GM12878 (cell line): ENCODE data around the gene CHST2. TPM values are rescaled to one million over a fixed set of nuclear protein-coding genes. Genes with fewer than 3 reads are reported as not detected.

Source experiments
- ATF7 ChIP-seq: fragments of 450-650 bp; IDR thresholded peaks from 2 replicates; pipeline ENCODE4 v1.6.1; 2016; ENCODE audit warnings: low read depth, mild to moderate bottlenecking
- CBX3 ChIP-seq: fragments of 200-600 bp; sonication (generic); IDR thresholded peaks from 2 replicates; pipeline ENCODE4 v1.6.1; 2016; ENCODE audit warnings: low read depth, borderline replicate concordance
- CEBPB ChIP-seq, 2 experiments: fragments of 150-350 bp in 1 of 2; IDR thresholded peaks; 2 replicates each; pipeline ENCODE4 v1.6.1; 2012 to 2014; ENCODE audit warnings: low read depth in 2 of 2, low read length in 2 of 2, borderline replicate concordance in 1 of 2, inconsistent platforms in 1 of 2
- CHD1 ChIP-seq: IDR thresholded peaks from 2 replicates; pipeline ENCODE4 v1.6.1; 2012; ENCODE audit warnings: low read depth, low read length, improper control_type of control experiment
- CREB1 ChIP-seq: IDR thresholded peaks from 2 replicates; pipeline ENCODE4 v1.6.1; 2012; ENCODE audit warnings: low read depth, mild to moderate bottlenecking, inconsistent platforms
- ESRRA ChIP-seq: IDR thresholded peaks from 2 replicates; pipeline ENCODE4 v1.6.1; 2012; ENCODE audit warnings: mild to moderate bottlenecking, low read length, improper control_type of control experiment
- HCFC1 ChIP-seq: fragments of 150-350 bp; IDR thresholded peaks from 2 replicates; pipeline ENCODE4 v1.6.1; 2014; ENCODE audit warnings: low read length
- HDAC2 ChIP-seq: fragments of 200-600 bp; sonication (generic); IDR thresholded peaks from 2 replicates; pipeline ENCODE4 v1.6.1; 2017
- HDGF ChIP-seq: fragments of 450-650 bp; IDR thresholded peaks from 2 replicates; pipeline ENCODE4 v1.6.1; 2016; ENCODE audit warnings: antibody characterized with exemption
- IKZF1 ChIP-seq: fragments of 450-650 bp; conservative IDR thresholded peaks from 2 replicates; pipeline ENCODE4 v1.6.1; 2017; ENCODE audit warnings: antibody characterized with exemption, mild to moderate bottlenecking
- JUNB ChIP-seq: IDR thresholded peaks from 2 replicates; pipeline ENCODE4 v1.6.1; 2016; ENCODE audit warnings: antibody characterized with exemption, mild to moderate bottlenecking
- LARP7 ChIP-seq: fragments of 450-650 bp; IDR thresholded peaks from 2 replicates; pipeline ENCODE4 v1.6.1; 2017; ENCODE audit warnings: mild to moderate bottlenecking
- MEF2B ChIP-seq: fragments of 450-650 bp; IDR thresholded peaks from 2 replicates; pipeline ENCODE4 v1.6.1; 2018; ENCODE audit warnings: mild to moderate bottlenecking, moderate library complexity; ENCODE audit not compliant: partially characterized antibody, poor library complexity, severe bottlenecking
- NFIC ChIP-seq: IDR thresholded peaks from 2 replicates; pipeline ENCODE4 v1.6.1; 2012; ENCODE audit warnings: low read depth, mild to moderate bottlenecking, inconsistent platforms, low read length, moderate library complexity
- NFYA ChIP-seq: IDR thresholded peaks from 2 replicates; pipeline ENCODE4 v1.6.1; 2011; ENCODE audit warnings: low read depth, mild to moderate bottlenecking, low read length, improper control_type of control experiment, borderline replicate concordance
- NR2C2 ChIP-seq: IDR thresholded peaks from 2 replicates; pipeline ENCODE4 v1.6.1; 2011; ENCODE audit warnings: borderline replicate concordance, low read depth; ENCODE audit not compliant: control insufficient read depth, insufficient read length
- NR2F1 ChIP-seq: fragments of 450-650 bp; conservative IDR thresholded peaks from 2 replicates; pipeline ENCODE4 v1.6.1; 2017; ENCODE audit warnings: mild to moderate bottlenecking
- POLR2AphosphoS2 ChIP-seq: IDR thresholded peaks from 2 replicates; pipeline ENCODE4 v1.6.1; 2011; ENCODE audit warnings: low read depth, mild to moderate bottlenecking, low read length, improper control_type of control experiment, moderate library complexity
- RB1 ChIP-seq: fragments of 450-650 bp; formaldehyde crosslinking; IDR thresholded peaks from 2 replicates; pipeline ENCODE4 v1.6.1; 2017; ENCODE audit warnings: mild to moderate bottlenecking, borderline replicate concordance
- RCOR1 ChIP-seq: conservative IDR thresholded peaks from 2 replicates; pipeline ENCODE4 v1.6.1; 2012; ENCODE audit warnings: low read depth, low read length, improper control_type of control experiment
- SMC3 ChIP-seq: IDR thresholded peaks from 2 replicates; pipeline ENCODE4 v1.6.1; 2011; ENCODE audit warnings: low read length, improper control_type of control experiment, borderline replicate concordance
- SREBF1 ChIP-seq: IDR thresholded peaks from 2 replicates; pipeline ENCODE4 v1.6.1; 2012; ENCODE audit warnings: mild to moderate bottlenecking, low read length
- SREBF2 ChIP-seq: IDR thresholded peaks from 2 replicates; pipeline ENCODE4 v1.6.1; 2012; ENCODE audit warnings: mild to moderate bottlenecking, low read length
- SRF ChIP-seq, 2 experiments: IDR thresholded peaks; 2 replicates each; pipeline ENCODE4 v1.6.1; 2011; ENCODE audit warnings: low read depth in 2 of 2, low read length in 2 of 2, mild to moderate bottlenecking in 1 of 2, moderate library complexity in 1 of 2
- SUPT20H ChIP-seq: IDR thresholded peaks from 2 replicates; pipeline ENCODE4 v1.6.1; 2011; ENCODE audit warnings: low read depth, mild to moderate bottlenecking, low read length, moderate library complexity, borderline replicate concordance; ENCODE audit not compliant: control insufficient read depth
- ZBTB33 ChIP-seq: fragments of 450-650 bp; IDR thresholded peaks from 2 replicates; pipeline ENCODE4 v1.6.1; 2017; ENCODE audit warnings: mild to moderate bottlenecking
- ZNF274 ChIP-seq: IDR thresholded peaks from one replicate; pipeline ENCODE4 v1.8.0; 2011; ENCODE audit not compliant: insufficient read length, insufficient read depth
- ZNF384 ChIP-seq: IDR thresholded peaks from 2 replicates; pipeline ENCODE4 v1.6.1; 2012; ENCODE audit warnings: low read depth, mild to moderate bottlenecking, low read length, improper control_type of control experiment, borderline replicate concordance
- polyA plus RNA-seq, 11 experiments: library from polyadenylated mRNA; depleted of rRNA in 4 of 11; unstranded in 6 of 11; stranded (reverse) in 5 of 11; fragments of >200 nt; fragmentation: Nextera tagmentation in 4 of 11; fragmentation: Illumina TruSeq in 1 of 11; extraction: Ambion mirVana in 4 of 11; extraction: Trizol in 1 of 11; gene quantifications; 1 replicate in 1 of 11; 2 replicates in 10 of 11; pipeline versions ENCODE4 v1.2.1 to v1.2.3, GENCODE V29; 2011 to 2016; ENCODE audit warnings: inconsistent platforms in 2 of 11, missing spikeins in 2 of 11, low read depth in 1 of 11
- total RNA-seq, 4 experiments: library from RNA; depleted of rRNA in 3 of 4; stranded (reverse); fragments of >200 nt in 3 of 4; fragmentation: Illumina TruSeq in 1 of 4; extraction: Trizol in 1 of 4; gene quantifications; 2 replicates each; pipeline versions ENCODE4 v1.2.1 to v1.2.3, GENCODE V29; 2013 to 2021
- TF ChIP-seq, protein P1 (sequence below): fragments of 450-650 bp; IDR thresholded peaks from 2 replicates; pipeline ENCODE4 v1.6.1; 2018; ENCODE audit warnings: borderline replicate concordance, mild to moderate bottlenecking; ENCODE audit not compliant: partially characterized antibody

CHST2 gene
- total and polyA plus RNA-seq, 10 of the 15 experiments (the other 5 are each of a cell fraction or from before 2014, with no cell fraction given): 1.6 to 37.2 (median 8.8) TPM

- TF ChIP-seq CBX3 (no peak), SMC3 (peak; percentile 4; the same call in 1 of the 2 replicates), SUPT20H (no peak), SRF (IDR thresholded peaks at IDR 0.05; ENCODE audit: low read depth in 2 of 2, low read length in 2 of 2) (no peak), CREB1 (peak; percentile 92), NR2C2 (no peak), JUNB (peak; percentile 95), POLR2AphosphoS2 (no peak), LARP7 (no peak), CHD1 (no peak; the same call in 1 of the 2 replicates), NFIC (peak; percentile 97), NFYA (no peak), ZNF274 (no peak), ESRRA (no peak), ATF7 (peak; percentile 87), CEBPB (IDR thresholded peaks at IDR 0.05; ENCODE audit: borderline replicate concordance in 1 of 2, low read depth in 2 of 2, low read length in 2 of 2) (no peak), IKZF1 (peak; percentile 69; the same call in 1 of the 2 replicates), HCFC1 (no peak), HDGF (no peak), RCOR1 (no peak), SREBF2 (no peak), ZBTB33 (no peak), MEF2B (peak; percentile 81), HDAC2 (no peak), NR2F1 (no peak; the same call in 1 of the 2 replicates), SREBF1 (no peak), ZNF384 (peak; percentile 43; the same call in 1 of the 2 replicates), RB1 (no peak)
- TF ChIP-seq, protein P1, sequence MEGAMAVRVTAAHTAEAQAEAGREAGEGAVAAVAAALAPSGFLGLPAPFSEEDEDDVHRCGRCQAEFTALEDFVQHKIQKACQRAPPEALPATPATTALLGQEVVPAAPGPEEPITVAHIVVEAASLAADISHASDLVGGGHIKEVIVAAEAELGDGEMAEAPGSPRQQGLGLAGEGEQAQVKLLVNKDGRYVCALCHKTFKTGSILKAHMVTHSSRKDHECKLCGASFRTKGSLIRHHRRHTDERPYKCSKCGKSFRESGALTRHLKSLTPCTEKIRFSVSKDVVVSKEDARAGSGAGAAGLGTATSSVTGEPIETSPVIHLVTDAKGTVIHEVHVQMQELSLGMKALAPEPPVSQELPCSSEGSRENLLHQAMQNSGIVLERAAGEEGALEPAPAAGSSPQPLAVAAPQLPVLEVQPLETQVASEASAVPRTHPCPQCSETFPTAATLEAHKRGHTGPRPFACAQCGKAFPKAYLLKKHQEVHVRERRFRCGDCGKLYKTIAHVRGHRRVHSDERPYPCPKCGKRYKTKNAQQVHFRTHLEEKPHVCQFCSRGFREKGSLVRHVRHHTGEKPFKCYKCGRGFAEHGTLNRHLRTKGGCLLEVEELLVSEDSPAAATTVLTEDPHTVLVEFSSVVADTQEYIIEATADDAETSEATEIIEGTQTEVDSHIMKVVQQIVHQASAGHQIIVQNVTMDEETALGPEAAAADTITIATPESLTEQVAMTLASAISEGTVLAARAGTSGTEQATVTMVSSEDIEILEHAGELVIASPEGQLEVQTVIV: no peak
Measured at GRCh38 chr3:143081844-143082778, 37.5 kb upstream of the CHST2 start (continued).
